Tibial nerve (tissue), 4 donors: ENCODE measurements around the gene TCFL5. TPM values are rescaled to one million over a fixed set of nuclear protein-coding genes. Genes with fewer than 3 reads are reported as not detected.

ENCODE experiments used
- DNase-seq, 2 donors: peaks; one replicate each; pipeline ENCODE4 v3.0.0-alpha.2; 2019; ENCODE audit warnings: low spot score in 2 of 2
- H3K27ac ChIP-seq, 4 donors: fragments of 200-600 bp; sonication (generic) in 3 of 4; one replicate each; pipeline ENCODE4 v1.5.1; 2017 to 2019; ENCODE audit warnings: mild to moderate bottlenecking in 1 of 4
- H3K27me3 ChIP-seq, 2 donors: fragments of 200-600 bp; sonication (generic) in 1 of 2; one replicate each; pipeline versions ENCODE4 v1.5.1 to v1.6.0; 2017 to 2019
- H3K36me3 ChIP-seq, 3 donors: fragments of 200-600 bp; sonication (generic); one replicate each; pipeline ENCODE4 v1.5.1; 2018 to 2019
- H3K4me1 ChIP-seq, 4 donors: fragments of 200-600 bp; sonication (generic) in 3 of 4; one replicate each; pipeline ENCODE4 v1.5.1; 2017 to 2019
- H3K4me3 ChIP-seq, 4 donors: fragments of 200-600 bp; sonication (generic) in 3 of 4; one replicate each; pipeline ENCODE4 v1.5.1; 2017 to 2019; ENCODE audit warnings: mild to moderate bottlenecking in 1 of 4, moderate library complexity in 1 of 4
- H3K9me3 ChIP-seq, 4 donors: fragments of 200-600 bp; sonication (generic) in 3 of 4; one replicate each; pipeline ENCODE4 v1.5.1; 2017 to 2019
- EP300 ChIP-seq, 2 donors: sonication (generic); formaldehyde crosslinking; IDR thresholded peaks; one replicate each; pipeline ENCODE4 v1.6.1; 2017; ENCODE audit warnings: antibody characterized with exemption in 2 of 2, mild to moderate bottlenecking in 1 of 2
- POLR2A ChIP-seq, 2 donors: fragments of 450-650 bp; IDR thresholded peaks; one replicate each; pipeline ENCODE4 v1.6.1; 2017; ENCODE audit warnings: antibody characterized with exemption in 2 of 2, mild to moderate bottlenecking in 2 of 2, moderate library complexity in 2 of 2
- WGBS, 2 donors: methylation state at CpG; one replicate each; pipeline ENCODE4 v1.1.5; 2018; 5-methylcytosine and 5-hydroxymethylcytosine counted together
- total RNA-seq, 4 donors: library from RNA; depleted of rRNA; stranded (reverse); fragments of >200 nt; gene quantifications; one replicate each; pipeline ENCODE4 v1.1.0, GENCODE V29; 2016
- TF ChIP-seq, protein P1 (sequence below), 5 experiments: fragments of 200-600 bp in 3 of 5; fragments of 450-650 bp in 2 of 5; sonication (generic) in 3 of 5; IDR thresholded peaks; one replicate each; pipeline ENCODE4 v1.5.1; 2016 to 2019; ENCODE audit warnings: antibody characterized with exemption in 5 of 5, mild to moderate bottlenecking in 3 of 5, moderate library complexity in 2 of 5

TCFL5 gene
- total RNA-seq, 4 donors from 2014 or later = 9.8 to 25.1 (median 16.2) TPM

DNA sequence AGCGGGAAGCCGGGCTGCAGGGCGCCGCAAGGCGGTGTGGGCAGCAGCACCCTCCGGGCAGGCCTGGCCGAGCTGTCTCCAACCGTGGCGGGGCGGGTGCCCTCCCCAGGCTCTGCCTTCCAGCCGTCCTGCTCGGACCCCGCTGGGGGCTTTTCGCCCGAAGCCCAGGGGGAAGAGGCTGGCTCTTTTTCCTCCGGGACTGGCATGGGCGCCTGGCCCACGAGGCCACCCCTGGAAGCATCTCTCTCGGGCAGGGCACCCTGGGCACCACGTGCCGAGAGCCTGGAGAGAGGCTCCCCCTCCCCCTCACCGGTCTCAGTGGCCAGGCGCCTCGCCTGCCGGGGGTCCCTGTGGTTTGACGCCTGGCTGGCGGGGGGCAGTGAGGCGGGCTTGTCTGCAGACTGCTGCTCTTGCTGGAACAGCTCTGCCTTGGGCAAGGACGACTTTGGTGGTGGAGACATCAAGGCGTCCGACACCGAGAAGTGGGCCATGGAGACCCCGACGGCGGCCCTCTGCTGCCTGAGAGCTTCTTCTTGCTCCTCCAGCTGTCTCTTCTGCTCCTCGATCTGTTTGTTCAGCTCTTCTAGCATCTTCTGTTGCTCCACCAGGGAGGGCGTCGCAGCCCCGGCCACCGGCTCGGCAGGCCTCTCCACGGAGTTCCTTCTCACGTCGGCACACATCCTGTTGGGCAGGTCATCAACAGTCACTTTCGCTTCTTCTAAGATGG is 19.5 kb upstream of the TCFL5 start:
- Histone ChIP-seq H3K27ac (no peak overlapping the region), H3K4me1 (peaks cover 0 to 14% (median 10%) of the 10 kb centered on the region in 4 donors), H3K36me3 (peaks cover 0 to 46% (median 0%) of the 10 kb centered on the region in 3 donors), H3K27me3 (no peaks in the 10 kb centered on the region), H3K4me3 (no peak overlapping the region), H3K9me3 (no peaks in the 10 kb centered on the region)
- WGBS, 2 donors = 90 to 94% methylated on average over 32 to 42 of the region's 45 CpGs
- no peak for TF ChIP-seq EP300 (IDR thresholded peaks at IDR 0.05)
- TF ChIP-seq, protein P1, sequence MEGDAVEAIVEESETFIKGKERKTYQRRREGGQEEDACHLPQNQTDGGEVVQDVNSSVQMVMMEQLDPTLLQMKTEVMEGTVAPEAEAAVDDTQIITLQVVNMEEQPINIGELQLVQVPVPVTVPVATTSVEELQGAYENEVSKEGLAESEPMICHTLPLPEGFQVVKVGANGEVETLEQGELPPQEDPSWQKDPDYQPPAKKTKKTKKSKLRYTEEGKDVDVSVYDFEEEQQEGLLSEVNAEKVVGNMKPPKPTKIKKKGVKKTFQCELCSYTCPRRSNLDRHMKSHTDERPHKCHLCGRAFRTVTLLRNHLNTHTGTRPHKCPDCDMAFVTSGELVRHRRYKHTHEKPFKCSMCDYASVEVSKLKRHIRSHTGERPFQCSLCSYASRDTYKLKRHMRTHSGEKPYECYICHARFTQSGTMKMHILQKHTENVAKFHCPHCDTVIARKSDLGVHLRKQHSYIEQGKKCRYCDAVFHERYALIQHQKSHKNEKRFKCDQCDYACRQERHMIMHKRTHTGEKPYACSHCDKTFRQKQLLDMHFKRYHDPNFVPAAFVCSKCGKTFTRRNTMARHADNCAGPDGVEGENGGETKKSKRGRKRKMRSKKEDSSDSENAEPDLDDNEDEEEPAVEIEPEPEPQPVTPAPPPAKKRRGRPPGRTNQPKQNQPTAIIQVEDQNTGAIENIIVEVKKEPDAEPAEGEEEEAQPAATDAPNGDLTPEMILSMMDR (IDR thresholded peaks at IDR 0.05) = no peak
- no peak for TF ChIP-seq POLR2A (IDR thresholded peaks at IDR 0.05)
- DNase-seq = no peak

DNA sequence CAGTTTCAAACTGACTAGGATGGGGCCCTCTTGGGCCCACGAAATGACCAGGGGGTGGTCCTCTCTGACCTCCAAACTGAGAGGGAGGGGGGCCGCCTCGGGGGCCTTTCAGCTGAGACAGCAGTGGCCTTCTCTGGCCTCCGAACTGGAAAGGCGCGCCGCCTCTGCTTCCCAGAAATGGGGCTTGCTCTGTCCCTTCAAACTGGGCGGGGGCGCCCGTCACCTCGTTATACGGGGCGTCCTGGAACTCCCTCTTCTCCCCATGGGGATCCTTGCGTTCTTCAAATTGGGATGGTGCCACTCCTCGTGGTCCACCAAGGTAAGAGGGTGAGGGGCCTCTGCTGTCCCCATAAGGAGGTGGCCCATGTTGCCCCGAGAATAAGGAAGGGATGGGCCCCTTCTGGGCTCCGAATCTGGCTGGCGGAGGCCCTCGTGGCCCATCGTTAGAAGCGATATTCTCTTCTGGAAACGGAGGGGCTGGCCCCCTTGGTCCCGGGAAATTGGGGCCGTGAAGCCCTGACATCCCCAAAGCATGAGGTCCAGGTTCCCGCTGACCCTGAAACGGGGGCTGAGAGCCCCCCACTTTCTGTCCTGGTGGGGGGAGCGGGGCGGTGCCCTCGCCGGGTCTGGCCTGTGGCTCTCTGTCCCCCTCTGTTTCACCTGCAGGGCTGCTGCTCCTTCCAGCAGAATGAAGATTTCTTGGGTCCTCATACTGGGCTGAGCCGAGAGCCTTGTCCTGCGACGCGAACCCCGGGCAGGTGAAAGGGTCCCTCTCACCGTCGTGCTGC is 18.7 kb upstream of the TCFL5 start:
- Histone ChIP-seq H3K9me3 (no peaks in the 10 kb centered on the region), H3K4me3 (no peak overlapping the region), H3K27me3 (no peaks in the 10 kb centered on the region), H3K27ac (no peak overlapping the region), H3K36me3 (peaks cover 0 to 41% (median 0%) of the 10 kb centered on the region in 3 donors), H3K4me1 (peaks cover 0 to 22% (median 13%) of the 10 kb centered on the region in 4 donors)
- 89 to 91% methylated on average over 33 to 35 of the region's 37 CpGs for WGBS, 2 donors
- no peak for DNase-seq
- TF ChIP-seq, protein P1 (IDR thresholded peaks at IDR 0.05) = no peak
- TF ChIP-seq EP300 (IDR thresholded peaks at IDR 0.05) (no peak), POLR2A (IDR thresholded peaks at IDR 0.05) (no peak)

DNA sequence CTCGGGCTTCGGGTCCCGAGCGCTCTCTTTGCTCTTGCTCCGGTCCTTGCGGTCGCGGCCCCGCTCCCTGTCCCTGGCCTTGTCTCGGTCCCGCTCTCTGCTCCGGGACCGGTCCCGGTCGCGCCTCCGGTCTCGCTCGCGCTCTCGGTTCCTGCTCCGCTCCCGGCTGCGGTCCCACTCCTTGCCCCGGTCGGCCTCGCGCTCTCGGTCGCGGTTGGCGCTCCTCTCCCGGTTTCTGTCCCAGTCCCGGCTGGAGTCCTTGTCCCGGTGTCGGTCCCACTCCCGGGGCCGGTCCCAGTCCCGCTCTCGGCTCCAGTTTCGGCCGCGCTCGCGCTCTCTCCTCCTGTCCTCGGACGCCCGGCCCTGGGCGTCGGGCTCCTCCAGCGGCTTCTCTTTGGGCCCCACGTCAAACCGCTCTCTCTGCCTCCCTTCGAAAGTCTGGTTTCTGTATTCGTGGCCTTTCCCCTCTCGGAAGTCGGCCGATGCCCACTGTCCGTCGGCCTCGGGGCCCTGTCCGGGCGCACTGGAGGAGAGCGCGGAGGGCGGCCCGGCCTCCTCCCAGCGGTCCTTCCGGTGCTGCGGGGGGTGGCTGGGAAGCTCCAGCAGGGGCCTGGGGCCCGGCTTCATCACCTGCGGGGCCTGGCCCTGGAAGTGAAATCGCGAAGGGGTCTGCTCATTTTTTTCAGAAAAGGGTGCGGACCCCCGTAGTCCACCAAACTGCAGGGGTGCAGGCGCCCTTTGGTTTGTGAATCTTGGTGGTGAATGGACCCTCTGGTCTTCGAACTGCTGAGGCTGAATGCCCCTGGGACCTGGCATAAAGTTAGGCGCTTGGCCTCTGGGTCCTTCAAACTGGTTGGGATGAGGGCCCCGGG is 17.9 kb upstream of the TCFL5 start:
- Histone ChIP-seq H3K4me1 (peaks cover 0 to 23% (median 13%) of the 10 kb centered on the region in 4 donors), H3K4me3 (no peak overlapping the region), H3K9me3 (no peaks in the 10 kb centered on the region), H3K27ac (no peak overlapping the region), H3K36me3 (peaks cover 0 to 41% (median 0%) of the 10 kb centered on the region in 3 donors), H3K27me3 (no peaks in the 10 kb centered on the region)
- 69 to 74% methylated on average over 77 to 80 of the region's 80 CpGs for WGBS, 2 donors
- TF ChIP-seq, protein P1 (IDR thresholded peaks at IDR 0.05) = no peak
- TF ChIP-seq POLR2A (IDR thresholded peaks at IDR 0.05) = no peak
- TF ChIP-seq EP300 (IDR thresholded peaks at IDR 0.05) = no peak
- DNase-seq = no peak

DNA sequence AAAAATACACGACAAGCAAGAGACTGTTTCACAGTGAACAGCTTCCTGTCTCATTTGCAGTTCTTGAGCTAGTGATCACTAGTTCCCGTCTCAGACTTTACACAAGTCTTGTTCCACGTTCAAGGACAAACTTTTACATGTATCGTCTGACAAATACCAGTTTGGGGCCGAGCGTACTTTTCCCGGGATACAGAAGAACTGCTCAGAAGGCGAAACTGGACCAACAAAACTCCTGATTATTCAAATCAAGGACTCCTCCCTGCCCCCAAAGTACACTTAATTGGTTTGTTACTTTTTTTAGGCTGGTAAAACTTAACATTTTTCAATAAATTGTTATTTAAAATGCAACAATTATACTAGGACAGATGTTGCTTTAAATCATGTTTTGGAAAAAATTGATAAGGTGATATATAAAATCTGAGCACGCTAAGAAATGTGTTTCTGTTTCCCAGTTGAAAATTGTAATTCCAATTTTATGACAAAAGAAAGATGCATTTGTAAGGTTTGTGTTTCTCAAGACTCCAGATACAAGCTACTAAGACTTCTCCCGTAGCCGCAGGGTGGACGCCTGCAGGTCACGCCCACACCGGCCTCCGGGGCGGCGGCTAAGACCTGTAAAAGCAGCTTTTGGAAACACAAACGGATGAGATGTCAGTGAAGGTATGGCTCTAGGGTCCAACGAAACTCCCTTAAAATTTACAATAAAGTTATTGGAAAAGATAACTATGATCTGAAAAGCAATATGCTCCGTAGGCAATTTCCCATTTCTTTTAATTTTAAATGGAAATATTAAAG is 16.8 kb upstream of the TCFL5 start:
- no peak for DNase-seq
- H3K27ac ChIP-seq = no peak overlapping the region
- TF ChIP-seq EP300 (IDR thresholded peaks at IDR 0.05) (no peak), POLR2A (IDR thresholded peaks at IDR 0.05) (no peak)
- TF ChIP-seq, protein P1 (IDR thresholded peaks at IDR 0.05) = no peak
- peaks cover 0 to 23% (median 13%) of the 10 kb centered on the region in 4 donors for H3K4me1 ChIP-seq
- no peaks in the 10 kb centered on the region for H3K27me3 ChIP-seq
- H3K36me3 ChIP-seq = peaks cover 0 to 41% (median 0%) of the 10 kb centered on the region in 3 donors
- H3K4me3 ChIP-seq = no peak overlapping the region
- WGBS, 2 donors = 87 to 89% methylated on average over 20 of the region's 20 CpGs
- no peaks in the 10 kb centered on the region for H3K9me3 ChIP-seq
